ENCODE measurements around the gene USP31. TPM values are rescaled to one million over a fixed set of nuclear protein-coding genes. Genes with fewer than 3 reads are reported as not detected.

The USP31 gene
- total and polyA plus RNA-seq, 2 of the 13 experiments (the other 11 are each of a cell fraction or from before 2014, with no cell fraction given) = 22.5 to 23.3 TPM

- TF ChIP-seq NR0B2 (CRISPR knock-in tag; IDR thresholded peaks at IDR 0.05) = no peak
- no peak for TF ChIP-seq SCMH1 (CRISPR knock-in tag; IDR thresholded peaks at IDR 0.05; ENCODE audit: borderline replicate concordance)
- no peak for TF ChIP-seq FOXP1 (IDR thresholded peaks at IDR 0.05)
- peak; percentile 26; the same call in 1 of the 2 replicates for TF ChIP-seq FOXP1 (CRISPR knock-in tag; IDR thresholded peaks at IDR 0.05)
- no peak for TF ChIP-seq ZNF138 (CRISPR knock-in tag; IDR thresholded peaks at IDR 0.05; ENCODE audit: low read depth)
- 0 out of 2 replicates have a peak, but pooled peaks have one; percentile 49 for TF ChIP-seq RFXAP (CRISPR knock-in tag; IDR thresholded peaks at IDR 0.05; ENCODE audit: borderline replicate concordance)
- TF ChIP-seq ESRRA (CRISPR knock-in tag; IDR thresholded peaks at IDR 0.05; ENCODE audit: low read depth) = no peak
- no peak for TF ChIP-seq HNF4G (IDR thresholded peaks at IDR 0.05; ENCODE audit: borderline replicate concordance, low read depth, low read length)
- no peak for TF ChIP-seq HNF4G (CRISPR knock-in tag; IDR thresholded peaks at IDR 0.05; ENCODE audit: borderline replicate concordance, low read depth)
- no peak for TF ChIP-seq ZNF562 (CRISPR knock-in tag; IDR thresholded peaks at IDR 0.05; ENCODE audit: borderline replicate concordance)
- TF ChIP-seq CBX2 (IDR thresholded peaks at IDR 0.05; ENCODE audit: low read depth, low read length) = no peak
- TF ChIP-seq CBX2 (CRISPR knock-in tag; IDR thresholded peaks at IDR 0.05; ENCODE audit: low read depth) = no peak
- TF ChIP-seq KDM3A (CRISPR knock-in tag; IDR thresholded peaks at IDR 0.05; ENCODE audit: low read depth) = no peak
- peak; percentile 58; the same call in 1 of the 2 replicates for TF ChIP-seq ZNF263 (CRISPR knock-in tag; IDR thresholded peaks at IDR 0.05)
- TF ChIP-seq ZNF17 (CRISPR knock-in tag; IDR thresholded peaks at IDR 0.05) = no peak
- TF ChIP-seq RAD21 (CRISPR knock-in tag; IDR thresholded peaks at IDR 0.05) = no peak
- no peak for TF ChIP-seq CREB3 (CRISPR knock-in tag; IDR thresholded peaks at IDR 0.05)
- TF ChIP-seq ZNF773 (CRISPR knock-in tag; IDR thresholded peaks at IDR 0.05; ENCODE audit: borderline replicate concordance) = peak; percentile 91
- no peak for TF ChIP-seq ZBTB4 (CRISPR knock-in tag; IDR thresholded peaks at IDR 0.05; ENCODE audit: borderline replicate concordance)
- no peak for TF ChIP-seq ZNF317 (CRISPR knock-in tag; IDR thresholded peaks at IDR 0.05)
- TF ChIP-seq ZNF800 (CRISPR knock-in tag; IDR thresholded peaks at IDR 0.05) = peak; percentile 36; the same call in 1 of the 2 replicates
- TF ChIP-seq HIC2 (CRISPR knock-in tag; IDR thresholded peaks at IDR 0.05; ENCODE audit: low read depth) = no peak
- TF ChIP-seq ATAD3A (CRISPR knock-in tag; IDR thresholded peaks at IDR 0.05) = peak; percentile 79; the same call in 1 of the 2 replicates
Measured at GRCh38 chr16:23026784-23027362, 122.4 kb downstream of the USP31 start (continued).

Measured in HepG2 (cell line).